ENCODE measurements around the gene KDM5C. TPM values are rescaled to one million over a fixed set of nuclear protein-coding genes. Genes with fewer than 3 reads are reported as not detected.

Gene KDM5C
- total RNA-seq, 2 donors from 2014 or later = 57.4 to 101 TPM

DNA sequence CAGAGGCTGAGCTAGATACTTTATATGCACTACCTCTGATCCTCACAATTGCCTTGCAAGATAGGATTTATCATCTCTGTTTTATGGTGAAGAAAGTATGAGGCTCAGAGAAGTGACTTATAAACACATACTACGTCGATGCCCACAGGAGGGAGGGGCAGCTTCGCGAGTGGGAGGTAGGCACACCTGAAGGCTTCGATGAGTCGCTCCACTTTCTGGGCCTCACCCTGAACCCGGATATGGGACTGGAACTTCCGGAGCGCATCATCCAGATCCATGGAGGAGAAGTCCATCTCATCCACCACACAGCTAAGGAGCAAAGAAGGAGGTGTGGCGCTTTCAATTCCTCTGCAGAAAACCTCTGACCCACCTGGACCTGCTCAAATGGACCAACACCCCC, 22.9 kb upstream of the KDM5C start:
- TF ChIP-seq, protein P1, sequence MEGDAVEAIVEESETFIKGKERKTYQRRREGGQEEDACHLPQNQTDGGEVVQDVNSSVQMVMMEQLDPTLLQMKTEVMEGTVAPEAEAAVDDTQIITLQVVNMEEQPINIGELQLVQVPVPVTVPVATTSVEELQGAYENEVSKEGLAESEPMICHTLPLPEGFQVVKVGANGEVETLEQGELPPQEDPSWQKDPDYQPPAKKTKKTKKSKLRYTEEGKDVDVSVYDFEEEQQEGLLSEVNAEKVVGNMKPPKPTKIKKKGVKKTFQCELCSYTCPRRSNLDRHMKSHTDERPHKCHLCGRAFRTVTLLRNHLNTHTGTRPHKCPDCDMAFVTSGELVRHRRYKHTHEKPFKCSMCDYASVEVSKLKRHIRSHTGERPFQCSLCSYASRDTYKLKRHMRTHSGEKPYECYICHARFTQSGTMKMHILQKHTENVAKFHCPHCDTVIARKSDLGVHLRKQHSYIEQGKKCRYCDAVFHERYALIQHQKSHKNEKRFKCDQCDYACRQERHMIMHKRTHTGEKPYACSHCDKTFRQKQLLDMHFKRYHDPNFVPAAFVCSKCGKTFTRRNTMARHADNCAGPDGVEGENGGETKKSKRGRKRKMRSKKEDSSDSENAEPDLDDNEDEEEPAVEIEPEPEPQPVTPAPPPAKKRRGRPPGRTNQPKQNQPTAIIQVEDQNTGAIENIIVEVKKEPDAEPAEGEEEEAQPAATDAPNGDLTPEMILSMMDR (IDR thresholded peaks at IDR 0.05) = no peak
- ATAC-seq (ENCODE audit: insufficient number of reproducible peaks, low FRiP score, low read depth) = no peak

DNA sequence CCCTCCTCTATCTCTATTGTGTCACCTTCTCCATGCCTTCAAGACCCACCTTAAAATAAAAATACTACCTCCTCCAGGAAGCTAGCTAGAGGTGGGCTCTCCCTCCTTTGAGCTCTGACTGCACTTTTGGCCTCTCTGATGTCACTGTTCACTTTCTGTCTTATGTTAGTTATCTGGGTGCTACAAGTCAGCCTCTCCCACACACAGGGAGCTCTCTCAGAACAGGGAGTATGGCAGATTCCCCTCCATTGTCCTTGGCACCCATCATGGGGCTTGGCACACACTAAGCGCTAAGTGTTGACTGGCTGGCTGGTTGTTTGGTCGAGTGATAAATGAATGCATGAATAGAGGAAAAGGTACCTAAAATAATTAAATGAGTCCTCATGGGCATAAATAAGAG, 21.2 kb upstream of the KDM5C start:
- Histone ChIP-seq H3K9me3 (no peaks in the 10 kb centered on the region), H3K27me3 (replicated peaks; ENCODE audit: insufficient read depth) (no peaks in the 10 kb centered on the region), H3K36me3 (no peaks in the 10 kb centered on the region), H3K4me3 (no peak overlapping the region), H3K4me1 (ENCODE audit: control insufficient read depth in 1 of 2, low read depth in 2 of 2) (no peaks in the 10 kb centered on the region), H3K27ac (no peak overlapping the region)
- ATAC-seq (ENCODE audit: insufficient number of reproducible peaks, low FRiP score, low read depth) (no peak), DNase-seq (ENCODE audit: low spot score) (no peak)
- TF ChIP-seq, protein P1 (IDR thresholded peaks at IDR 0.05) = no peak

More for the DNA sequence above, 22.9 kb upstream of the KDM5C start:
- Histone ChIP-seq H3K27me3 (replicated peaks; ENCODE audit: insufficient read depth) (no peaks in the 10 kb centered on the region), H3K9me3 (no peaks in the 10 kb centered on the region), H3K36me3 (no peaks in the 10 kb centered on the region), H3K4me3 (no peak overlapping the region), H3K4me1 (ENCODE audit: control insufficient read depth in 1 of 2, low read depth in 2 of 2) (no peaks in the 10 kb centered on the region), H3K27ac (no peak overlapping the region)
- no peak for DNase-seq (ENCODE audit: low spot score)

DNA sequence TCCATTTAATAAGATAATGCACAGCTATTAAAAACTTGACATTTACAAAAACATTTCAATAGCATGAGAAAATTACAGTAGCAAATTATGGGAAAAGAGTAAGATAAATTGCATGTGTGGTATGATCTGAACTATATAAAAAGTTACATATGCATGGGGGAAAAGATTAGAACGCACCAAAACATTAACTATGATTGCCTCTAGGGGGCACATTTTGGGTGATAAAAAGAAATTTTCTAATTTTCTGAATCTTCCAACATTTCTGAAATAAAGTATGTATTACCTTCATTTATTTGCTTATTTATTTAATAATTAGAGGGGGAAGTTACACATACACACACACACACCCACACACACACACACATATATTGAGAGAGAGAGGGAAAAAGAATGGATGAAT, 19.6 kb upstream of the KDM5C start:
- no peak overlapping the region for H3K4me3 ChIP-seq
- no peaks in the 10 kb centered on the region for H3K4me1 ChIP-seq (ENCODE audit: control insufficient read depth in 1 of 2, low read depth in 2 of 2)
- H3K27ac ChIP-seq = no peak overlapping the region
- DNase-seq (ENCODE audit: low spot score) (no peak), ATAC-seq (ENCODE audit: insufficient number of reproducible peaks, low FRiP score, low read depth) (no peak)
- no peaks in the 10 kb centered on the region for H3K9me3 ChIP-seq
- no peaks in the 10 kb centered on the region for H3K27me3 ChIP-seq (replicated peaks; ENCODE audit: insufficient read depth)
- TF ChIP-seq, protein P1 (IDR thresholded peaks at IDR 0.05) = no peak
- no peaks in the 10 kb centered on the region for H3K36me3 ChIP-seq

DNA sequence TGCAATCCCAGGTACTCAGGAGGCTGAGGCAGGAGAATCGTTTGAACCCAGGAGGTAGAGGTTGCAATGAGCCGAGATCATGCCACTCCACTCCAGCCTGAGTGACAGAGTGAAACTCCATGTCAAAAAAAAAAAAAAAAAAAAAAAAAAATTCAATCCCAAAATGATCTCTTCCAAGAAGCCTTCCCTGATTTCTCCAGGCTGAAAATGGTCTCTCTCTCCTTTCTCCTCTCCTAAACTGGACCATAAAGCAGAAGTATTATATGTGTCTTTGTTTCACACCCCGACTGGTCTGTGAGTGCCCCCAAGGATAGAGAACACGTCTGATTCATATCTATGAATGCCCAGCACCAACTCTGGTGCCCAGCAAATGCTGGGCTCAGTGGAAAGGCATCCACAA, 17.3 kb upstream of the KDM5C start:
- no peaks in the 10 kb centered on the region for H3K4me1 ChIP-seq (ENCODE audit: control insufficient read depth in 1 of 2, low read depth in 2 of 2)
- no peaks in the 10 kb centered on the region for H3K27me3 ChIP-seq (replicated peaks; ENCODE audit: insufficient read depth)
- H3K9me3 ChIP-seq = no peaks in the 10 kb centered on the region
- TF ChIP-seq, protein P1 (IDR thresholded peaks at IDR 0.05) = no peak
- H3K27ac ChIP-seq = no peak overlapping the region
- no peak overlapping the region for H3K4me3 ChIP-seq
- ATAC-seq (ENCODE audit: insufficient number of reproducible peaks, low FRiP score, low read depth) (no peak), DNase-seq (ENCODE audit: low spot score) (no peak)
- no peaks in the 10 kb centered on the region for H3K36me3 ChIP-seq

DNA sequence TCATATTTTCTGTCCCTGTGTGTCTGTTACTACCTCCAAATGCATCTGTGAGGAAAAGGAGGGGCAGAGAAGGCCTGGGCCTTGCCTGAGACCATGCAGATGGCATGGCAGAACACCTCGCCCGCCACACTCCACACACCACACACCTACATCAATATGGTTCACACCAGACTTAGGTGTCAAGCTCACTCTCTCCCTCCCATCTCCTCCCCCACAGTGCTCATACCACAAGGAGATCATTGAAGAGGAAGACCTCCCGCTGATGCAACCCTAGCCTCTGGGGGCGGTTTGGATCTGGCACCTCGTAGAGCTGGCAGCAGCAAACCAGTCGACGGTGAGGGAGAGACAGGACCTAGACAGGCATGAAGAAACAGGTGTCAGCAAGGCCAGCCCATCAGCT, 16.6 kb upstream of the KDM5C start:
- no peak for DNase-seq (ENCODE audit: low spot score)
- H3K4me3 ChIP-seq = no peak overlapping the region
- no peak for ATAC-seq (ENCODE audit: insufficient number of reproducible peaks, low FRiP score, low read depth)
- TF ChIP-seq, protein P1 (IDR thresholded peaks at IDR 0.05) = no peak
- no peaks in the 10 kb centered on the region for H3K27me3 ChIP-seq (replicated peaks; ENCODE audit: insufficient read depth)
- no peak overlapping the region for H3K27ac ChIP-seq
- H3K36me3 ChIP-seq = no peaks in the 10 kb centered on the region
- H3K9me3 ChIP-seq = no peaks in the 10 kb centered on the region
- H3K4me1 ChIP-seq (ENCODE audit: control insufficient read depth in 1 of 2, low read depth in 2 of 2) = no peaks in the 10 kb centered on the region

All from thoracic aorta (tissue), 2 donors.